Dedifferentiated amniotic fluid mesenchymal stem cell (primary cell): Measurements from ENCODE around the gene ZNF516.

Experiments used
- DNase-seq: peaks from one replicate; pipeline ENCODE4 v3.0.0-alpha.2; 2016; ENCODE audit errors: extremely low spot score

The ZNF516 gene

GRCh38 chr18:76398896-76399612 is 96.0 kb downstream of the ZNF516 start:
- DNase-seq = peak; percentile 64

GRCh38 chr18:76398295-76398694 is 96.7 kb downstream of the ZNF516 start:
- no peak for DNase-seq

- DNase-seq = no peak
Measured at GRCh38 chr18:76397631-76398030, 97.4 kb downstream of the ZNF516 start.

- no peak for DNase-seq
Measured at GRCh38 chr18:76396792-76397191, 98.2 kb downstream of the ZNF516 start.

- DNase-seq = no peak
Measured at GRCh38 chr18:76395609-76396008, 99.4 kb downstream of the ZNF516 start.

GRCh38 chr18:76394780-76395476 is 100.1 kb downstream of the ZNF516 start:
- no peak for DNase-seq

GRCh38 chr18:76392349-76392748 is 102.7 kb downstream of the ZNF516 start:
- DNase-seq = no peak

GRCh38 chr18:76391746-76392145 is 103.3 kb downstream of the ZNF516 start:
- no peak for DNase-seq

GRCh38 chr18:76391038-76391437 is 104.0 kb downstream of the ZNF516 start:
- DNase-seq = no peak

GRCh38 chr18:76390452-76391035 is 104.5 kb downstream of the ZNF516 start:
- DNase-seq = no peak

- no peak for DNase-seq
Measured at GRCh38 chr18:76389716-76390115, 105.3 kb downstream of the ZNF516 start.

- DNase-seq = no peak
Measured at GRCh38 chr18:76388891-76389423, 106.1 kb downstream of the ZNF516 start.

GRCh38 chr18:76388261-76388660 is 106.8 kb downstream of the ZNF516 start:
- DNase-seq = no peak

GRCh38 chr18:76387608-76388007 is 107.4 kb downstream of the ZNF516 start:
- DNase-seq = no peak

- DNase-seq = no peak
Measured at GRCh38 chr18:76386886-76387285, 108.2 kb downstream of the ZNF516 start.

GRCh38 chr18:76386071-76386470 is 109.0 kb downstream of the ZNF516 start:
- DNase-seq = no peak

- DNase-seq = no peak
Measured at GRCh38 chr18:76385681-76385975, 109.4 kb downstream of the ZNF516 start.

GRCh38 chr18:76384861-76385680 is 110.0 kb downstream of the ZNF516 start:
- no peak for DNase-seq

- no peak for DNase-seq
Measured at GRCh38 chr18:76384114-76384790, 110.8 kb downstream of the ZNF516 start.

- no peak for DNase-seq
Measured at GRCh38 chr18:76383636-76384035, 111.4 kb downstream of the ZNF516 start.

GRCh38 chr18:76382275-76382674 is 112.8 kb downstream of the ZNF516 start:
- no peak for DNase-seq
